GM23338 (cell line): Measurements from ENCODE around the gene SELENOT.

Experiments used
- CREB1 ChIP-seq: fragments of 250-450 bp; sonication (Bioruptor Pico); IDR thresholded peaks from 2 replicates; pipeline ENCODE4 v1.5.0; 2020; ENCODE audit warnings: low read depth, mild to moderate bottlenecking, moderate library complexity
- CTCF ChIP-seq, 2 experiments: fragments of 200-600 bp in 1 of 2; sonication (generic) in 1 of 2; conservative IDR thresholded peaks; 2 replicates each; pipeline versions ENCODE4 v1.5.1 to v1.6.1; 2016 to 2017; ENCODE audit warnings: antibody characterized with exemption in 2 of 2, low read depth in 2 of 2, mild to moderate bottlenecking in 2 of 2, moderate library complexity in 1 of 2
- EZH2 ChIP-seq: fragments of 200-600 bp; sonication (generic); IDR thresholded peaks from one replicate; pipeline ENCODE4 v1.8.0; 2017; ENCODE audit warnings: antibody characterized with exemption, mild to moderate bottlenecking, low read depth; ENCODE audit not compliant: unreplicated experiment
- EZH2phosphoT487 ChIP-seq: fragments of 200-600 bp; sonication (generic); IDR thresholded peaks from one replicate; pipeline ENCODE4 v1.8.1; 2018; ENCODE audit warnings: antibody characterized with exemption; ENCODE audit not compliant: unreplicated experiment
- JUNB ChIP-seq: IDR thresholded peaks from one replicate; pipeline ENCODE4 v1.6.1; 2016; ENCODE audit warnings: antibody characterized with exemption; ENCODE audit not compliant: unreplicated experiment
- POLR2AphosphoS5 ChIP-seq: IDR thresholded peaks from 2 replicates; pipeline ENCODE4 v1.6.1; 2016; ENCODE audit warnings: antibody characterized with exemption, low read depth
- STAT1 ChIP-seq: IDR thresholded peaks from one replicate; pipeline ENCODE4 v1.6.1; 2016; ENCODE audit warnings: antibody characterized with exemption; ENCODE audit not compliant: unreplicated experiment
- ZNF114 ChIP-seq: fragments of 250-450 bp; sonication (Bioruptor Pico); IDR thresholded peaks from 2 replicates; pipeline ENCODE4 v1.5.0; 2020; ENCODE audit warnings: mild to moderate bottlenecking, moderate library complexity
- ZNF331 ChIP-seq: fragments of 250-450 bp; sonication (Bioruptor Pico); IDR thresholded peaks from 2 replicates; pipeline ENCODE4 v1.5.0; 2020; ENCODE audit warnings: low read depth, mild to moderate bottlenecking, moderate library complexity
- TF ChIP-seq, protein P1 (sequence below): IDR thresholded peaks from one replicate; pipeline ENCODE4 v1.6.1; 2018; ENCODE audit warnings: antibody characterized with exemption; ENCODE audit not compliant: unreplicated experiment

DNA sequence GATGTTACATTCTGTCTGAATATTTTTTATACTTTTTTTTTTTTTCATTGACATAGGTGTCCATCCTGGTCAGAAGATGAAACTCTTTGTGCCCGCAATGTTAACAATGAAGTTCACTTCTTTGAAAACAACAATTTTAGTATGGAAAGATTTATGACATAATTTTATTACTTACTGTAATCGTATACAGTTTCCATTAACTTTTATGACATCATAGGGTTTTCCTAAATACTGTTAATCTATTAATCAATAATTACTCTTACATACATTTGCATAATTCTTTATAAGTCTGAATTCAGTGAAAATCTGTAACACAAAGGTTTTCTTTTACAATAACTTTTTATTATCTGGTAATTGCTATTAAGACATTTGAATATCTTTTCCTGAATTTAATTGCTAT lies 38.9 kb upstream of the SELENOT start:
- TF ChIP-seq CTCF (conservative IDR thresholded peaks at IDR 0.05; ENCODE audit: low read depth in 2 of 2) (no peak), POLR2AphosphoS5 (no peak), EZH2 (no peak), EZH2phosphoT487 (no peak), CREB1 (CRISPR knock-in tag) (no peak), ZNF331 (CRISPR knock-in tag) (no peak), JUNB (no peak), STAT1 (no peak), ZNF114 (CRISPR knock-in tag) (no peak)
- TF ChIP-seq, protein P1, sequence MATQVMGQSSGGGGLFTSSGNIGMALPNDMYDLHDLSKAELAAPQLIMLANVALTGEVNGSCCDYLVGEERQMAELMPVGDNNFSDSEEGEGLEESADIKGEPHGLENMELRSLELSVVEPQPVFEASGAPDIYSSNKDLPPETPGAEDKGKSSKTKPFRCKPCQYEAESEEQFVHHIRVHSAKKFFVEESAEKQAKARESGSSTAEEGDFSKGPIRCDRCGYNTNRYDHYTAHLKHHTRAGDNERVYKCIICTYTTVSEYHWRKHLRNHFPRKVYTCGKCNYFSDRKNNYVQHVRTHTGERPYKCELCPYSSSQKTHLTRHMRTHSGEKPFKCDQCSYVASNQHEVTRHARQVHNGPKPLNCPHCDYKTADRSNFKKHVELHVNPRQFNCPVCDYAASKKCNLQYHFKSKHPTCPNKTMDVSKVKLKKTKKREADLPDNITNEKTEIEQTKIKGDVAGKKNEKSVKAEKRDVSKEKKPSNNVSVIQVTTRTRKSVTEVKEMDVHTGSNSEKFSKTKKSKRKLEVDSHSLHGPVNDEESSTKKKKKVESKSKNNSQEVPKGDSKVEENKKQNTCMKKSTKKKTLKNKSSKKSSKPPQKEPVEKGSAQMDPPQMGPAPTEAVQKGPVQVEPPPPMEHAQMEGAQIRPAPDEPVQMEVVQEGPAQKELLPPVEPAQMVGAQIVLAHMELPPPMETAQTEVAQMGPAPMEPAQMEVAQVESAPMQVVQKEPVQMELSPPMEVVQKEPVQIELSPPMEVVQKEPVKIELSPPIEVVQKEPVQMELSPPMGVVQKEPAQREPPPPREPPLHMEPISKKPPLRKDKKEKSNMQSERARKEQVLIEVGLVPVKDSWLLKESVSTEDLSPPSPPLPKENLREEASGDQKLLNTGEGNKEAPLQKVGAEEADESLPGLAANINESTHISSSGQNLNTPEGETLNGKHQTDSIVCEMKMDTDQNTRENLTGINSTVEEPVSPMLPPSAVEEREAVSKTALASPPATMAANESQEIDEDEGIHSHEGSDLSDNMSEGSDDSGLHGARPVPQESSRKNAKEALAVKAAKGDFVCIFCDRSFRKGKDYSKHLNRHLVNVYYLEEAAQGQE, result no peak
